H9 (cell line): Measurements from ENCODE around the gene ZSWIM4. TPM values are rescaled to one million over a fixed set of nuclear protein-coding genes. Genes with fewer than 3 reads are reported as not detected.
A peak's percentile ranks its signal among the peaks of the same experiment; 100 is the strongest.

Experiments
- DNase-seq: peaks from one replicate; pipeline ENCODE4 v3.0.0-alpha.2; 2017
- H2AFZ ChIP-seq: one replicate; pipeline ENCODE4 v1.6.1; 2013; ENCODE audit warnings: mild to moderate bottlenecking, low read length, control low read depth, moderate library complexity
- H2AK5ac ChIP-seq: 2 replicates; pipeline ENCODE4 v1.6.1; 2013; ENCODE audit warnings: low read length, control low read depth, mixed read lengths; ENCODE audit not compliant: insufficient read length
- H2BK120ac ChIP-seq: one replicate; pipeline ENCODE4 v1.6.1; 2013; ENCODE audit warnings: low read depth, mild to moderate bottlenecking, low read length, control low read depth, inconsistent platforms; ENCODE audit not compliant: poor library complexity, severe bottlenecking
- H2BK12ac ChIP-seq: 2 replicates; pipeline ENCODE4 v1.6.1; 2013; ENCODE audit warnings: low read length, control low read depth, mixed read lengths, low read depth; ENCODE audit not compliant: insufficient read length
- H2BK15ac ChIP-seq: 2 replicates; pipeline ENCODE4 v1.6.1; 2013; ENCODE audit warnings: low read depth, low read length, control low read depth
- H2BK20ac ChIP-seq: one replicate; pipeline ENCODE4 v1.6.1; 2013; ENCODE audit warnings: low read depth, mild to moderate bottlenecking, low read length, control low read depth, inconsistent platforms; ENCODE audit not compliant: poor library complexity, severe bottlenecking
- H2BK5ac ChIP-seq: 2 replicates; pipeline ENCODE4 v1.6.1; 2013; ENCODE audit warnings: low read length, control low read depth, mixed read lengths; ENCODE audit not compliant: insufficient read length
- H3K14ac ChIP-seq: 2 replicates; pipeline ENCODE4 v1.6.1; 2013; ENCODE audit warnings: low read length, control low read depth; ENCODE audit not compliant: insufficient read depth
- H3K18ac ChIP-seq: 2 replicates; pipeline ENCODE4 v1.6.1; 2013; ENCODE audit warnings: low read depth, mild to moderate bottlenecking, mixed read lengths, low read length, control low read depth; ENCODE audit not compliant: insufficient read length
- H3K23ac ChIP-seq: 2 replicates; pipeline ENCODE4 v1.6.1; 2013; ENCODE audit warnings: low read length, control low read depth, mixed read lengths, low read depth; ENCODE audit not compliant: insufficient read length
- H3K23me2 ChIP-seq: 2 replicates; pipeline ENCODE4 v1.6.1; 2013; ENCODE audit warnings: low read depth, mild to moderate bottlenecking, mixed read lengths, low read length, control low read depth; ENCODE audit not compliant: insufficient read length, poor library complexity, severe bottlenecking
- H3K27ac ChIP-seq: 2 replicates; pipeline ENCODE4 v1.5.1; 2013; ENCODE audit warnings: low read length, control low read depth, mixed read lengths, low read depth; ENCODE audit not compliant: insufficient read length
- H3K27me3 ChIP-seq: 2 replicates; pipeline ENCODE4 v1.6.1; 2013; ENCODE audit warnings: low read length, control low read depth, inconsistent platforms; ENCODE audit not compliant: insufficient read depth
- H3K4ac ChIP-seq: 2 replicates; pipeline ENCODE4 v1.6.1; 2013; ENCODE audit warnings: low read depth, mild to moderate bottlenecking, control low read depth, inconsistent platforms, low read length, moderate library complexity
- H3K4me1 ChIP-seq: 2 replicates; pipeline ENCODE4 v1.6.1; 2013; ENCODE audit warnings: low read length, control low read depth, inconsistent platforms; ENCODE audit not compliant: insufficient read depth
- H3K4me2 ChIP-seq: 2 replicates; pipeline ENCODE4 v1.6.1; 2013; ENCODE audit warnings: low read length, control low read depth, mixed read lengths; ENCODE audit not compliant: insufficient read length, insufficient read depth
- H3K56ac ChIP-seq: 2 replicates; pipeline ENCODE4 v1.6.1; 2013; ENCODE audit warnings: low read depth, mild to moderate bottlenecking, mixed read lengths, low read length, control low read depth; ENCODE audit not compliant: insufficient read length
- H3K79me1 ChIP-seq: 2 replicates; pipeline ENCODE4 v1.6.1; 2013; ENCODE audit warnings: low read depth, mild to moderate bottlenecking, moderate library complexity, low read length, control low read depth, inconsistent platforms; ENCODE audit not compliant: insufficient read depth, poor library complexity, severe bottlenecking
- H3K79me2 ChIP-seq: 2 replicates; pipeline ENCODE4 v1.6.1; 2013; ENCODE audit warnings: low read length, control low read depth, inconsistent platforms; ENCODE audit not compliant: insufficient read depth
- H3K9ac ChIP-seq: 2 replicates; pipeline ENCODE4 v1.6.1; 2013; ENCODE audit warnings: low read length, control low read depth, mixed read lengths; ENCODE audit not compliant: insufficient read length; ENCODE audit errors: extremely low read depth
- H3K9me3 ChIP-seq: one replicate; pipeline ENCODE4 v1.6.1; 2013; ENCODE audit warnings: low read depth, low read length, inconsistent platforms; ENCODE audit not compliant: control insufficient read depth
- H3T11ph ChIP-seq: one replicate; pipeline ENCODE4 v1.6.1; 2013; ENCODE audit warnings: mild to moderate bottlenecking, low read length, control low read depth, inconsistent platforms
- H4K20me1 ChIP-seq: one replicate; pipeline ENCODE4 v1.6.1; 2013; ENCODE audit not compliant: control insufficient read depth, insufficient read length, insufficient read depth
- H4K5ac ChIP-seq: 2 replicates; pipeline ENCODE4 v1.6.1; 2013; ENCODE audit warnings: low read depth, mild to moderate bottlenecking, mixed read lengths, low read length, control low read depth; ENCODE audit not compliant: insufficient read length
- H4K8ac ChIP-seq: replicated peaks from 2 replicates; pipeline ENCODE4 v1.6.1; 2013; ENCODE audit warnings: low read length, control low read depth, mixed read lengths, low read depth; ENCODE audit not compliant: insufficient read length
- H4K91ac ChIP-seq: 2 replicates; pipeline ENCODE4 v1.6.1; 2013; ENCODE audit warnings: low read depth, mild to moderate bottlenecking, moderate library complexity, mixed read lengths, low read length, control low read depth; ENCODE audit not compliant: insufficient read length
- H3K27ac Mint-ChIP-seq, 3 experiments: 2 replicates in 2 of 3; 3 replicates in 1 of 3; pipeline ENCODE4 v1.8.0; 2020 to 2021; ENCODE audit warnings: mixed read lengths in 3 of 3, mild to moderate bottlenecking in 1 of 3, moderate library complexity in 1 of 3
- H3K27me3 Mint-ChIP-seq: 2 replicates; pipeline ENCODE4 v1.8.0; 2021; ENCODE audit warnings: low read depth, mild to moderate bottlenecking, moderate library complexity, mixed read lengths
- H3K36me3 Mint-ChIP-seq, 3 experiments: 2 replicates in 2 of 3; 3 replicates in 1 of 3; pipeline ENCODE4 v1.8.0; 2020 to 2021; ENCODE audit warnings: low read depth in 3 of 3, mixed read lengths in 3 of 3; ENCODE audit not compliant: insufficient read depth in 1 of 3
- H3K4me1 Mint-ChIP-seq, 2 experiments: 2 replicates each; pipeline ENCODE4 v1.8.0; 2020; ENCODE audit warnings: mixed read lengths in 2 of 2
- H3K4me3 Mint-ChIP-seq, 2 experiments: 2 replicates in 1 of 2; 3 replicates in 1 of 2; pipeline ENCODE4 v1.8.0; 2020 to 2021; ENCODE audit warnings: mild to moderate bottlenecking in 2 of 2, mixed read lengths in 2 of 2, moderate library complexity in 1 of 2
- H3K9me3 Mint-ChIP-seq, 2 experiments: 2 replicates in 1 of 2; 3 replicates in 1 of 2; pipeline ENCODE4 v1.8.0; 2020; ENCODE audit warnings: mild to moderate bottlenecking in 2 of 2, mixed read lengths in 2 of 2, moderate library complexity in 1 of 2
- CTCF ChIP-seq: fragments of 200-600 bp; sonication (generic); conservative IDR thresholded peaks from 3 replicates; pipeline ENCODE4 v1.8.0; 2021; ENCODE audit warnings: antibody characterized with exemption, mild to moderate bottlenecking
- WGBS: extraction: QIAGEN DNeasy Blood & Tissue Kit; methylation state at CpG from one replicate; pipeline ENCODE4 v1.1.7; 2013; ENCODE audit warnings: missing lambda C conversion rate, low lambda C conversion rate, mixed read lengths; ENCODE audit not compliant: insufficient read length; ENCODE audit errors: extremely low coverage; 5-methylcytosine and 5-hydroxymethylcytosine counted together
- total RNA-seq: library from RNA; stranded (reverse); gene quantifications from 2 replicates; pipeline ENCODE4 v1.2.1, GENCODE V29; 2021

The ZSWIM4 gene
- total RNA-seq, 1 experiment from 2014 or later = 50.7 TPM

- Histone ChIP-seq H2BK15ac (no peak overlapping the region; the same call in 1 of the 2 replicates), H3K27me3 (no peaks in the 10 kb centered on the region), H4K91ac (no peak overlapping the region), H3K79me2 (no peaks in the 10 kb centered on the region), H2AFZ (no peak overlapping the region), H3K27ac (no peak overlapping the region), H3K9ac (peak overlapping the region; percentile 67), H3K4me2 (peak overlapping the region; percentile 83), H3K23me2 (peaks cover 5% of the 10 kb centered on the region), H3K23ac (no peak overlapping the region), H3K18ac (peak overlapping the region; percentile 72), H2BK20ac (no peak overlapping the region), H4K8ac (no peak overlapping the region), H2BK12ac (no peak overlapping the region), H2BK5ac (no peak overlapping the region), H3T11ph (no peak overlapping the region), H4K5ac (no peak overlapping the region), H2AK5ac (no peak overlapping the region), H4K20me1 (no peaks in the 10 kb centered on the region), H3K14ac (peak overlapping the region; percentile 72), H2BK120ac (no peak overlapping the region), H3K9me3 (no peaks in the 10 kb centered on the region), H3K4ac (no peak overlapping the region; the same call in 1 of the 2 replicates), H3K56ac (no peak overlapping the region), H3K79me1 (no peaks in the 10 kb centered on the region), H3K4me1 (no peaks in the 10 kb centered on the region)
- Mint-ChIP-seq H3K36me3 (peaks cover 2 to 15% (median 12%) of the 10 kb centered on the region in 3 experiments; a peak in 6 of 7 replicates), H3K9me3 (no peaks in the 10 kb centered on the region), H3K27me3 (no peaks in the 10 kb centered on the region), H3K27ac (peak overlapping the region; percentile 90 to 94 (median 93); a peak in 6 of 7 replicates), H3K4me1 (peaks cover 15 to 17% of the 10 kb centered on the region in 2 experiments), H3K4me3 (peak overlapping the region; percentile 89 to 97)
- TF ChIP-seq CTCF = no peak
- DNase-seq = peak; percentile 67
- no CpG with 5 or more reads among the region's 42 CpGs for WGBS
Observed at GRCh38 chr19:13795595-13796300, 505 bp downstream of the ZSWIM4 start.
